Activated CD8-positive, alpha-beta memory T cell treated with anti-CD3 and anti-CD28 coated beads for 36 hours (primary cell): ENCODE measurements around the gene CCDC171. TPM values are rescaled to one million over a fixed set of nuclear protein-coding genes. Genes with fewer than 3 reads are reported as not detected.
"Not testable (repeated sequence)": the region's sequence is repeated elsewhere in the genome, so short reads cannot be mapped to it uniquely, and the experiment has no call there.

Experiments used
- CTCF ChIA-PET: fragments of 350-600 bp; sonication (Branson Sonifier 250); formaldehyde crosslinking; loops from one replicate; lab custom pipeline; 2021; ENCODE audit warnings: antibody characterized with exemption; lab: Charles Lee
- POLR2A ChIA-PET: fragments of 350-600 bp; sonication (Branson Sonifier 250); formaldehyde crosslinking; loops from one replicate; lab custom pipeline; 2021; ENCODE audit warnings: antibody characterized with exemption; lab: Charles Lee
- total RNA-seq, 2 experiments: library from RNA; stranded (reverse); gene quantifications; one replicate each; pipeline ENCODE4 v1.2.3, GENCODE V29; 2021

CCDC171 gene
- total RNA-seq, 2 experiments from 2014 or later: 2.1 to 2.4 TPM

DNA sequence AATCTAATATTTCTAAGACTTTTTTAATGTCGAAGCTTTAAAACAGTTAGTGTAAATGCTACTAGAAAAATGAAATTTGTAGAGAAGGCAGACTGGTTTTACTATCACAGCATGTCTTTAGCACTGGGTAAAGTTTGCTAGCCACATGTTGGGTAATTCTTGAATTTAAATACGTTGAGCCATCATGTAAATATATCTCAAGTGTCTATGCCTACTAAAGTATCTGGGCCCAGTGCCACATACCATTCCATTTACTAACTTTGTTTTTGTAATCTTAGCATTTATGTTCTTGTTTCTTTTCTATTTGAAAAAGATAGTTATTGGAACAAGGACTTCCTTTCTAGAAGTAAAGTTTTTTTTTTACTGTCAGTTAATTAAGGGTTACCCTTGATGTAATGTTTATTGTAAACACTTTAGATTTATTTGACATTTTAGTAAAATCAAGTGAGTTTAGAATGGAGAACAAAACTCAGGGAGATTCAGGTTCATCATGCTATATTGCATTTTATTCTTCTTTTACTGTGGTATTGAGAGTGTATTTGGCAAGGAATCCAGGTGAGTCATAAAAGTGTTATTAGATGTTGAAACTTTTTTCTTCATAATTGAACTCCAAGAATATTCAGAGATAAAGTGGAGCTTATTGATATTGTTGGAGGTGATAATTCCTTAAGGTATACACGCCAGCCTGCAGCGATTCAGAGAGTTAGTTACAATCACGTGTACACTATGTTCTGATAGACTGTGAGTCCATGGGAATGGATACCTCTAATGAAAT lies 182.4 kb downstream of the CCDC171 start:
- POLR2A ChIA-PET: no interaction called here
- CTCF ChIA-PET: no interaction called here

DNA sequence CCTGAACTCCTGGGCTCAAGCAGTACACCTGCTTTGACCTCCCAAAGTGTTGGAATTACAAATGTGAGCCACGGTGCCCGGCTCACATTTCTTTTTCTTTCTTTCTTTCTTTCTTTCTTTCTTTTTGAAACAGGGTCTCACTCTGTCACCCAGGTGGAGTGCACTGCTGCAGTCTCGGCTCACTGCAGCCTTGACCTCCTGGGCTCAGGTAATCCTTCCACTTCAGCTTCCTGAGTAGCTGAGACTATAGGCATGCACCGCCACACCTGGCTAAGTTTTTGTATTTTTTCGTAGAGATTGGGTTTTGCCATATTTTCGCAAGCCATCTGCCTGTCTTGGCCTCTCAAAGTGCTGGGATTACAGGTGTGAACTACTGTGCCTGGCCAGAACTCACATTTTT lies 183.7 kb downstream of the CCDC171 start:
- CTCF ChIA-PET: no interaction called here
- POLR2A ChIA-PET: no interaction called here

DNA sequence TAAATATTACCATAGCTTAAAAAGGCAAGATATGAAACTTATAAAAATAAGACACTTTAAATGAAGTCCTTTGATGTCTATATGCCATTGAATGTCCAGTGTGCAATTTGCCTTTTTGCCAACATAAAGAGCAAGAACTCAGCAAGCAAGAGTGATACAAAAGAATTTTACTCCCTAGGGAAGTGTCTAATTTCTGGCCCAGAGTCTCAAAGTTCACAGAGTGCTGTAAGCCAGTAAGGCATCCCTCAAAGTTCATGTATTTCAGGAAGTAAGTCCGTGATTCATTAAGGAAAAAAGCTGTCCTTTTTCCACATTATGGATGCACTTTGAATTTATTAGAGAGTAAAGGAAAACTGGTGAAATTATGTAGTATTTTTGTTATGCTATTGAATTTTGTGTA lies 185.2 kb downstream of the CCDC171 start:
- POLR2A ChIA-PET: no interaction called here
- CTCF ChIA-PET: no interaction called here

DNA sequence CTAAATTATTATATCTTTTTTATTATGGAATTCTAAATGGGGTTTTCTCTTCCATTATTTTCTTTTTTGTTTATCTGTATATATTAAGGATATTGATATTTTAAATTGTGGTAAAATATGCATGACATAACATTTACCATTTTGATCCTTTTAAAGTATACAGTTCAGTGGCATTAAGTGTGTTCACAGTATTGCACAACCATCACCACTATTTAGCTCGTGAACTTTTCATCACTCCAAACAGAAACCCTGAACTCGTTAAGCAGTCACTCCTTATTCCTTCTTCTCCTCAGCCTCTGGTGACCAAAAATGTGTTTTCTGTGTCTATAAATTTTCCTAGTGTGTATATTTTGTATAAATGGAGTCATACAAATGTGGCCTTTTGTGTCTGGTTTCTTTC lies 188.2 kb downstream of the CCDC171 start:
- ChIA-PET CTCF (no interaction called here), POLR2A (no interaction called here)

DNA sequence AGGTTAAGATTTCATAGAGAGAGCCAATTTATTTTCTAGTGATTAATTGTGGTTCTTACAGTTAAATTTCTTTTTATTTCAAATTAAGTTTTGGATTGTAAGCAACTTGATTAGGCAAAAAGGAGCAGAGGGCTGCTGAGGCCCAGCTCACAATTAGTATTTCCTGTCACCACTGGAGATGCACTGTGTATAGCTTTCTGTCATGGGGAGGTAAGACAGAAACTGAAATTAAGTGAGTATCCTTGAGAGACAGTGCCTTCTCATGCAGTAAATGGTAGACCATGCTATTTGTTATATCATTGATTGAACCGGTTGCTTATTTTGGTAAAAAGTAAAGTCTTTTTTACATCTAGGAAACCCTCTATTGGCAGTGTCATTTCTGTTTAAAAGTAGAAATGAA lies 190.7 kb downstream of the CCDC171 start:
- CTCF ChIA-PET: no interaction called here
- POLR2A ChIA-PET: no interaction called here

DNA sequence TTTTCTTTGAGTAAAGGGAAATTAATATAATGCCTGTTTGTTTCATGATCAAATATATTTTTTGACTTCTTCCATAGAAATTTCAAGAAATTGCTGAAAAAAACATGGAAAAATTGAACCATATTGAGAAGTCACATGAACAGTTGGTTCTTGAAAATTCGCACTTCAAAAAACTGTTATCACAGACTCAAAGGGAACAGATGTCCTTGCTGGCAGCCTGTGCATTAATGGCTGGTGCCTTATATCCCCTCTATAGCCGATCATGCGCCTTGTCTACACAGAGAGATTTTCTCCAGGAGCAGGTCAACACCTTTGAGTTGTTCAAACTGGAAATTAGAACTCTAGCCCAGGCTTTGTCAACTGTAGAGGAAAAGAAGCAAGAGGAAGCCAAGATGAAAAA lies 191.4 kb downstream of the CCDC171 start:
- POLR2A ChIA-PET: no interaction called here
- CTCF ChIA-PET: no interaction called here

DNA sequence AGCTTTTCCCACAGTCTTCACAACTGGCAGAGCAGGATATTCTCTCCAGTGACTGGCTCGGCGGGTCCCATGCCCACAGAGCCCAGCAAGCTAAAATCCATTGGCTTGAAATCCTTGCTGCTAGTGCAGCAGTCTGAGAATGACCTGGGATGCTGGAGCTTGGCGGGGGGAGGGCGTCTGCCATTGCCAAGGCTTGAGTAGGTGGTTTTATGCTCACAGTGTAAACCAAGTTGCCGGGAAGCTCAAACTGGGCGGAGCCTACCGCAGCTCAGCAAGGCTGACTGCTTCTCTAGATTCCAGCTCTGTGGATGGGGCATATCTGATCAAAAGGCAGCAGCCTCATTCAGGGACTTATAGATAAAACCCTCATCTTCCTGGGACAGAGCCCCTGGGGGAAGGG lies 194.1 kb downstream of the CCDC171 start:
- ChIA-PET POLR2A (no interaction called here), CTCF (no interaction called here)

DNA sequence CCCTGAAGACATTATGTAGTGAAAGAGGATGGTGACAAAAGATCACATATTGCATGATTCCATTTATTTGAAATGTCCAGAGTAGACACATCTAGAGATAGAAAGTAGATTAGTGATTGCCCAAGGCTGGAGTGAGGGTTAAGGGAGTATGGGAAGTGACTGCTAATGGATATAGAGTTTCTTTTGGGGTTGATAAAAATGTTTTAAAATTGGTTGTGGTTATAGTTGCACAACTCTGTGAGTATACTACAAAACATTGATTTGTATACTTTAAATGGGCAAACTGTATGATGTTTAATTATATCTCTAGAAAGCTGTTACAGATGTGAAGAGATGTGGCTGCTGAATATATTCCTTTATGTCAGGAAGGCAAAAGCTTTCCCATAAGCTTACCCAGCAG lies 202.8 kb downstream of the CCDC171 start:
- POLR2A ChIA-PET: no interaction called here
- CTCF ChIA-PET: no interaction called here

DNA sequence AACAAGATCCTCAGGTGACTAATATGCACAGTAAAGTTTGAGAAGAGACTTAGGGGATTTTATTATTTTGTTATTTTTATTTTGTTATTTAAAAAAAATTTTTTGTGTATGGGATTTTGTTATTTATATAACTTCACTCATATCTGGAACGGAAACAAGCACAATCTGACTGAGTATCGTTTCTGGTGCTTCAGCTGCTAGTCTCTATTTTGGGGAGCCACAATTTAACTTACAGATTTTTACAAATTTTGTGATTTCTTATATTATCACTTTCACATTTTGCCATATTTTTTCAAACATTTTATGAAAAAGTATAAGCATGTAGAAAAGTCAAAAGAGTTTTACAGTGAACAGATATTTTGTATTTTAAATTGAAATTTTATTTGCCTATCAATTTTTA lies 208.7 kb downstream of the CCDC171 start:
- ChIA-PET CTCF (no interaction called here), POLR2A (no interaction called here)

DNA sequence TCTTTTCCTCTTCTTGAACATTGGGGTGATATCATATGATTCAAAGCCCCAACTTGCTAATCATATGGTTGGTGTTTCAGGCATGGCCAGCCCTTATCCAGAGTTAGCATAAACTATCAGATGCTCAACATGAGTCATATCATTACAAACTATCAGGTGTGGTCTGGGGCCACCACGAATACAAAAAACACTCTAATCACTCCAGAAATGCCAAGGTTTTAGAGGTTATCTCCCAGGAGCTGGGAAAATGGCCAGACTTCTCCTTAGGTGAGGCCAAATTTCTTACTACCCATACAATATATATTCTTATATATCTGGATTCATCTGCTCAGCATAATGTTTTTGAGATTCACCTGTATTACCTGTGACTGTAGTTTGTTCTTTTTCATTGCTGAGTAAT lies 210.5 kb downstream of the CCDC171 start:
- CTCF ChIA-PET: no interaction called here
- POLR2A ChIA-PET: no interaction called here

DNA sequence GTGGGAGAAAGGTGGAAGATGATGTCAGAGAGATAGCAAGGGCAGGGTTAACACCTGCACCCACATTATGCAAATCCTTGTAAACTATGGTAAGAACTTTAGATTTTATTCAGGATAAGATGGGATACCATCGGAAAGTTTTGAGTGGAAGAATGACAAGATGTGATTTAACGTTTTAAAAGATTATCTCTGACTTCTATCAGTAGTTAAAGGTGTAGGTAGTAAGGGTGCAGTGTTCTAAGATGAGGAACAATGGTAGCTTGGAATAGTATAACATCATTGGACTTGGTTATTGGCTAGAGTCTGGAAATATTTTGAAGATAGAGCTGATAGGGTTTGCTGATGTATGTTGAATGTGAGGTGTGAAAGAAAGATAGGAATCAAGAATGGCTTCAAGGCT lies 211.3 kb downstream of the CCDC171 start:
- CTCF ChIA-PET: no interaction called here

DNA sequence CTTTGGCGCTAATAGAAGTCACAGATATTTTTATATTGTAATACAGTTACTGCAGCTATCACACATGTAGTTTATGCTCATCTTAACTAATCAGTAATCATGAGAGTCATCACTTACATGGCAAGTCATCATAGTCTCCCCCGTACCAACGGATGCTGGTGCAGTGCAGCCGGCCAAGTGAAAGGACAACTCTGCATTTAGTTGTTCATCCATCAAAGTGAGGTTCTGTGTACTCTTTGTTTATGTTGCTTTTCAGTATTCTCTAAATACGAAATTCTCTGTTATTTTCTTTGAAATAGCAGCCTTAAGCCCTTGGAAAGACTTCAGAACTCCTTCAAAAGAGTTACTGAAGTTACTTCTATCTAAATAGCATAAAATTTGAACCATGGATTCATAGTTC lies 216.7 kb downstream of the CCDC171 start:
- ChIA-PET CTCF (no interaction called here), POLR2A (no interaction called here)

More for the DNA sequence above, 211.3 kb downstream of the CCDC171 start:
- POLR2A ChIA-PET: no interaction called here

DNA sequence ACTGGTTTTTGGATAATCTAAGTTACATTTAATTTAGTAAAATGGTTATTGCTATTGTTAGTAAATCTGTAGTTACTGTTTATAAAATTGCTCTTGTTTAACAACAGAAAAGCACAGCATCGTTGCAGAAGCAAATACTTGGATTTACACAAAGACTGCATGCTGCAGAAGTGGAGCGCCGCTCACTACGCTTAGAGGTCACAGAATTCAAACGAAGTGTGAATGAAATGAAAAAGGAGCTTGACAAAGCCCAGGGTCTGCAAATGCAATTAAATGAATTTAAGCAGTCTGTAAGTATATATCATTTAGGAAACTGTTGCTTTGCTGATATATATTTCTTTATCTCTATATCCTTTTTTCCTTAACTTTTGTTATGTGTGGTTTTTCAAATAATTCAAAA lies 226.0 kb downstream of the CCDC171 start:
- CTCF ChIA-PET: no interaction called here
- POLR2A ChIA-PET: no interaction called here

DNA sequence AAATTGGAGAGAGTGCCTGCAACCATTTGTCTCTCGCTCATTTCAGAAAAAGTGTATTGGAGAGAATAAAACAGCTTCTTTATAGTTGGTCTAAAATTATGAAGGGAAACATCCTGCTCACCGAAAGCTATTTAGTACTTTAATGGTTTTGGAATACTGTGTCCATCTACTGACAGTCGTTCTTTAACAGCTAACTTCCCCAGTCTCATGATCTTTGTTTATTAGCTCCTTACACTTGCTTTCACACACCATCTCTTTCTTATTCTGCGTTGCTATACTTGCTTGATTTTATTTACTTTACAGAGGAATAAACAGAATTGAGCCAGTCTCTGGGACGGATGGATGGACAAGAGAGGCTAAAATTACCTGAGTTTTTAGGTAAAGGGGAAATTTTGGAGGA lies 229.3 kb downstream of the CCDC171 start:
- ChIA-PET POLR2A (no interaction called here), CTCF (no interaction called here)

DNA sequence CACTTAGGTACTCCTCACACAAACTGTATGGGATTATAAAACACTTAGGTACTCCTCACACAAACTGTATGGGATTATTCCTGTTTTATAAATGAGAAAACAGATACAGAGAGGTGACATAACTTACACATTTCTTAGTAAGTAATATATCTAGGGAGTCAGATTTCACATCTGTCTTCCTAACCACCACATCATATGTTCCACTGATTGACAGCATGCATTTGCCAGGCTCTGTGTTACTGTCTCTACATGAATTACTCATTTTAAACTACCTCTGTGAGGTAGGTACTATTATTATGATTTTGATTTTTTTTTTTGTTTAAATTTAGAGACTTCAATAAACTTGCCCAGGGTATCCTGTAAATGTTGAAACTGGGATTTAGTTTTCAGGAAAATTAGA lies 232.7 kb downstream of the CCDC171 start:
- ChIA-PET CTCF (no interaction called here), POLR2A (no interaction called here)

DNA sequence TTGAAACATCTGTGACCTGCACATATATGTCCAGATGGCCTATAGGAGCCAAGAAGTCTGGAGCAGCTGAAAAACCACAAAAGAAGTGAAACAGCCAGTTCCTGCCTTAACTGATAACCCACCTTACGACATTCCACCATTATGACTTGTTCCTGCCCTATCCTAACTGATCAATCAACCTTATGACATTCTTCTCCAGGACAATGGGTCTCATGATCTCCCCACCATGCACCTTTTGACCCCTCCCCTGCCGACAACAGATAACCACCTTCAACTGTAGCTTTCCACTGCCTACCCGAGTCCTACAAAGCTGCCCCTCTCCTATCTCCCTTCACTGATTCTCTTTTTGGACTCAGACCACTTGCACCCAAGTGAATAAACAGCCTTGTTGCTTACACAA lies 233.8 kb downstream of the CCDC171 start:
- ChIA-PET POLR2A (no interaction called here), CTCF (no interaction called here)

DNA sequence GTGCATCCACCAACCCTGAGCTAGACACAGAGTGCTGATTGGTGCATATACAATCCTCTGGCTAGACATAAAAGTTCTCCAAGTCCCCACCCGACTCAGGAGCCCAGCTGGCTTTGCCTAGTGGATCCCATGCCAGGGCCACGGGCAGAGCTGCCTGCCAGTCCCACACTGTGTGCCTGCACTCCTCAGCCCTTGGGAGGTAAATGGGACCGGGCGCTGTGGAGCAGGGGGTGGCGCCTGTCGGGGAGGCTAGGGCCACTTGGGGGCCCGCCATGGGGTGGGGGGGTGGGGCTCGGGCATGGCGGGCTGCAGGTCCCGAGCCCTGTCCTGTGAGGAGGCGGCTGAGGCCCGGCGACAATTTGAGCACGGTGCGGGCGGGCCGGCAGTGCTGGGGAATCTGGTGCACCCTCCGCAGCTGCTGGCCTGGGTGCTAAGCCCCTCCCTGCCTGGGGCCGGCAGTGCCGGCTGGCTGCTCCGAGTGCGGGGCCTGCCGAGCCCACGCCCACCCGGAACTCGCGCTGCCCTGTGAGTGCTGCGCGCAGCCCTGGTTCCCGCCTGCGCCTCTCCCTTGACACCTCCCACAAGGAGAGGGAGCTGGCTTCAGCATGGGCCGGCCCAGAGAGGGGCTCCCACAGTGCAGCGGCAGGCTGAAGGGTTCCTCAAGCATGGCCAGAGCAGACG lies 257.5 kb downstream of the CCDC171 start:
- POLR2A ChIA-PET, CTCF ChIA-PET: not testable (repeated sequence)

DNA sequence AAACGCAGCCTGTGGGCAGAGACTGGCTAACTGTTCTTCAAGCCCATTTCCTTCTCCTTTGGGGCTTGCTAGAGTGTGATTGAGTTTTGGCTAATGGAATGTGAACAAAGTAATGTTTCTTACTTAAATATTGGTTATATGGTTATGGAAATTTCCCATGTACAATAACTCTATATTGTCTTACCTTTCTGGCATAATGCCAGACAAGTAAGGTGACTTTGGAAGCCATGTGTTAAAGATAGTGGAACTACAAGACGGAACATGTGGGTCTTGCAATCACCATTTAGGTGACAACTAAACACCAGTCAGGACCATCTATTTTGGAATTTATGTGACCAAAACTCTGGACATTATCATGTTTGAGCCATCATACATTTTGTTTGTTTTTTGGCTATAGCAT lies 260.2 kb downstream of the CCDC171 start:
- CTCF ChIA-PET: no interaction called here
- POLR2A ChIA-PET: no interaction called here

DNA sequence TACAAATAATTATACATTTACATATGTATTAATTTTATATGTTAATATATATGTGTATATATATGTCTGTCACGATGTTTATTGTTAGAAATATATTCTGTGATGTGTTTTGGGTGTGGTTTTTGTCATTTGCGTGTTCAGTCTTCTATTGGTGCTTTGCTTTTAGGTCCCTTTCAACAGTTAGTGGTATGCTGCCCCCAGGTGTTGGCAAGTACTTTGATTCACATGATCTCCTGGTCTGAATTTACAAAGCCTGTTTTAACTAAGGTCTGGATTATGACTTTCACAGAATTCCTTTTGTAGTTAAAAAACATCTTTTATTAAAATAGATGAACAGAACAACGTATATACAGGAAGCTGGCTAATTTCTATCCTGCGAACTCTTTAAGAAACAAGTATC lies 271.5 kb downstream of the CCDC171 start:
- ChIA-PET CTCF (no interaction called here), POLR2A (no interaction called here)

DNA sequence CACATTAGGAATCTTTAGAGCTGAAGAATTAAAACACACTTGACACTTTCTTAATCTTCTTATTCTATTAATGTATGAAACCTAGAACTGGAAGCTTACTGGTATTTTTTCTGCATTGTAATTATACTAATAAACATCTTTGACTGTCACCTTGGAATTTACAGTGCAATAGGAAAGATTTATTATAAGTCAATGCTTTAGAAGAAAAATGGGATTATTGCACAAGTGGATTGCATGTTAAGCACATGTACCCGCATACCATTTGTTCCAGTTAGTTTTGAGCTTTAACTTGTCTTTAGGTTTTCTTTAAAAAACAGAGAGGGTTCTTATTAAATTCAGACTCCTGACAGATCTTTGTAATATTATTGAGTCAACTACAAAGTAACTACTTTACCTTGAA lies 278.5 kb downstream of the CCDC171 start:
- ChIA-PET POLR2A (no interaction called here), CTCF (no interaction called here)

DNA sequence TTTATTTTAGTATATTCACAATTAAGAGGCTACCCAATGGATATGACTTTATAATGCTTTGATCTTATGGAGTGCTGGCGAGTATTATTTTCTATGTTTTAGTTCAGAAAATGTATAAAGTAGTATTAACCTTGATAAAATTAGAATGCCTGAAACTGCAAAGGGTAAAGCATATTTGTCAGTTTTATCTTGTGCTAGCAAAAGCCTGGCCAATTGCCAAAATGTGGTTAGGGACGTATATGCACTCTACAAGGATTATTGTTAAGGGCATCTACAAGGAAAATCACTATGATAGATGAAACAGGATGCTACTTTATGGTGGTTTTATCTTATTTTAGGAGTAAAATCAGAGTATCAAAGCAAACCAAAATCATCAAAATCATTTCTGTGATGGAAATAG lies 281.7 kb downstream of the CCDC171 start:
- ChIA-PET CTCF (no interaction called here), POLR2A (no interaction called here)
